Left hindlimb (tissue), 1 donor: Measurements from ENCODE around the gene DPF3.
A peak's percentile ranks its signal among the peaks of the same experiment; 100 is the strongest.

Experiments used
- DNase-seq: peaks from one replicate; pipeline ENCODE4 v3.0.0-alpha.2; 2018

Gene DPF3

DNA sequence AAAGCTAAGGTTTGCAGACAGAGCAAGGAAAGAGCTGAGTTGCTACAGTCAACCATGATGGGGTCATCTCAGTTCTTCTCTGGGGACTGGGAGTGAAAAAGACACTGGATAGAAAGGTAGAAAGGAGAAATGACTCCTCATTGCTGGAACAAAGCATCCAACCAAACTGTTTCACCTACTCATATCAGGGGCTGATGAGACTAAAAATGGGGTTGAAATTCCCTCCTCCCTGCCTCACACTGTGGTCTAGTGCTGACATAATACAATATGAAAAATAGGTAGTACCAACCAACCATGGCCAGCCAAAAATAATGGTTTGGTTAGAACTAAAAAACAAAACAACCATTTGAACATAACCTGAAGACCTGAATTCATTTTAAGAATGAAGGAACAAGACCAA lies 220.7 kb downstream of the DPF3 start:
- DNase-seq, result no peak

DNA sequence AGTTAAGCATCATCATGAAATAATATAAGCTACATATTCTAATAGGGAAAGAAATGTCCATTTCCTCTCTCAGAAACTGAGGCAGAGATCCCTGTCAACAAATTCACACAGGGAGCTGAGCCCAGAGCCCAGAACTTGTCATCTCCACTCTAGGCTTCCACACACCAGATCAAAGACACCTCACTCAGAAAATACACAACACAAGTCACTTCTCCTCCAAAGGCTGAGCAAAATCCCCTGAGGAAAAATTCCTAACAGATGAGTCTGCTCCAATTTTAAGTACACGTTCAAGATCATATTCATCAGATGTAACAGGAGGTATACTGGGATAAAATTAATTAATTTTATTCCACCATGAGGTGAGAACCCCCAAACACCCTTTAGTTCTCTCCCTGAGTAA lies 227.3 kb downstream of the DPF3 start:
- no peak for DNase-seq

DNA sequence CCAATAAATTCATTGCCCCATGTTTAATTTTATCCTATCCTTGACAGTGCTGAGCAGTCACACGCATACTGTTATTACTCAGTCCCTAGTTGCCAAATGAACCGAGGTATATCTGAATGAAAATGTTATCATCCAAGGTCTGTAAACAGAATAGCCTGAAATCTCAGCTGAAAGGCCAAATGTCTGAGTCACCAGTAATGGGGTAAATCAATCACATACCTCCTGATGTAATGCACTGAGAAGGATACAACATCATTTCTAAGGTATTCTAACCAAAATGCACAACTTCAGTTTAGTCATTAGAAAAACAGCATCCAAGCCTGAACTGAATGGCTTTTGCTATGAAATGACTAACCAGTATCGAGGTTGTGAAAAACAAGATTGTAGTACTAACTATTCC lies 228.6 kb downstream of the DPF3 start:
- no peak for DNase-seq

DNA sequence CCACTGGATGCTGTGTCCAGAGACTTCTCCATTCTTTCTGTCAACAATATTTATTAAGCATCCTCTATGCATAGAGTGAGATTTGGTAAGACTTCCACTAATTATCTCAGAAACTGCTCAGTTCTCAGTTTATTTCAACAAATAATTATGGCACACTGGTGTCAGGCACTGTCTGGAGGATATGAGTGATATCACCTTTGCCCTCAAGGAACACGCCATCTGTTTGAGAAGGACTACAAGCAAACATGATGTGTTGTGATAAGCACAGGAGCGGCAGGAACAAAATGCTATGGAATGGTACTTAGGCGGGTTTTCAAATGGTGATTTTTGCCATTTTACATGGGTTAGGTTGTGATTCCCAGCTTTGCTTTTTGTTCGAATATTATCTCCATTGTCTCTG lies 229.2 kb downstream of the DPF3 start:
- no peak for DNase-seq

DNA sequence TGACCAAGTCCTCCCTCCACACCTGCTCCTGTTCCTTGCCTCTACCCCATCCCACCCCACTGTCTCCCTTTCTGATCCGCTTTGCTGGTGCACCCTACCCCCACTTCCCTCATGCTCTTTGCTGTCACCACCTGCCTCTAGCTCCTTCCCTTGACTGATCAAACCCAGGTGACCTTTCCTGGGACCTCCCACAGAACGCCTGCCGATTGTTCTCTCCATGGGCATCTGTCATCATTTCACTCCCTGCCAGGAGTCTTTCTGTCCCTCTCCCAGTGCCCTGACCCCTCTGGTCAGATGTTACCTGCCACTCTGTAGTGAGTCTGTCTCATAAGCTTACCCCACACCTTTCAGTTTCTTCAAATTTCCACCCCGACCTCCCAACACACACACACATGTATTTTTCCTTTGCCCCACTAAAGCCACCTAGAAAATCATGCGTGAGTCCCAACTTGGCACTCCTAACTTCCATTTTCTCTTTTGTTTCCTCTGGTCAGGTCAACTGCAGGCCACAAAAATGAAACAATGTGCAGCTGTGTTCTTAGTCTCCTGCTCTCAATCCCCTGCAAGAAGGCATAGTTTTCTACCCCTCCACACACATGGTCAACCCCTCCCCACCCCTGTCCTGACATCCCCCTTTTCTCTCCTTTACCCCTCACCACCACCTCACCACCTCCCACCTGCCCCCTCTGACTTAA lies 229.8 kb downstream of the DPF3 start:
- DNase-seq, result no peak

DNA sequence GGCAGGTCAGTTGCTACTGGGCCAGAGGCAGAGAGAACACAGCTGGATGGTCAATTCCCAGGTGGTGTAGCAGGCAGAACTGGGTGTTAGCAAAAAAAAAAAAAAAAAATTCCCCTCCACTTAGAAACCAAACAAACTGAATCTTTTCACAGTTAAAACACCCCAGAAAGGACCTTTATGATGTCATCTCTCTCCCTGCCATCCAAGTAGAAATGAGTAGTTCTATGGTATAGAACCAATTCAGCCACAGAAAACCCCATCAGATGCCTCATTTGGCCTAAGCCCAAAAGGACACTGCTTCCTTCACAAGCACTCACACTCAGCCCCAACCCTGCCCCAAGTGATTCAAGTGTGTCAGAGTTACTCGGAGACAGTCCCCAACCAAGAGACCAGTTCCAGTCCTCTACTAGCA lies 230.8 kb downstream of the DPF3 start:
- DNase-seq, result no peak

DNA sequence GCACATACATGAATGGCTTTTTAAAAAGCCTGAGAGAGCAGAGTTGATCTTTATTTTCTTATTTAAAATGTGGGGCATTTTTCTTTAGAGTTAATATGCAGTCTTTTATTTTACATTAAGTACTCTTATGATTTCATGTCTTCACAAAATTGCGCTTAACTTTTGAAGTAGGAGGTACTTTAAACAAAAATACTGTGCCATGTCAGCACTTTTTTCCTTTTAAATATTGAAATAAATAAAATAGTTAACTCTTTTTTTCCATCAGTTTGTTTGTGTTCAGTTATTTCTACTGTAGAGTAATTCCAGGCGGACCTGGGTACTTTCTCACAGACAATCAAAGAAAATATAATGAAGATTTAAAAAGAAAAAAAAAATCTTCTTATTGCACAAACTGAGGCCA lies 231.7 kb downstream of the DPF3 start:
- DNase-seq, result no peak

DNA sequence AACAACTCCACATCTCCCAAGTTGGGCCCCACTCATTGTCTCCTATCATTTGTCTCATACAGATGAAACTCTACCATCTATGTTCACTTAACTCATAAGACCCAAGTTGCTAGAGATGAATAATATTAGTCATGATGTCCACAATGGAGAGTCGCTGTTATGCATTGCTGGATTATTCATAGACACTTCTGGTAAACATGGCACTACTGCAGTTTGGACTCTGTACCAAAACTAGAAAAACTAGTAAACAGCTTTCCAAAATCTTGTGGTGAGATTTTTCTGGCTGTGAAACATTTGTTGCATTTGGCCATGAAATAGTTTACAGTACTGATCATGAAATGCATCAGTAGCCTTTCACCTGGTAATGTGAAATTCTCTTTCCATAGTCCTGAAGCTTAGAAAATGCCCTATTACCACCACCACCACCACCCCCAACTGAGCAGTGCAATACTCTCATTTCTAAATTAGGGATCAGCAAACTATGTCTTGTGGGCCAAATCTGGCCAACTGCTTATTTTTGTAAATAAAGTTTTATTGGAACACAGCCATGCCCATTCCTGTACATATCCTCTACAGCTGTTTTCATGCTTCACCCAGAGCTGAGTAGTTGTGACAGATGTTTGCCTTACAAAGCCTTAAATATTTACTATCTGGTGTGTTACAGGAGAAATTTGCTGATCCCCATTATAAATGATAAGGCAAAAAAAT lies 236.5 kb downstream of the DPF3 start:
- DNase-seq, result no peak

DNA sequence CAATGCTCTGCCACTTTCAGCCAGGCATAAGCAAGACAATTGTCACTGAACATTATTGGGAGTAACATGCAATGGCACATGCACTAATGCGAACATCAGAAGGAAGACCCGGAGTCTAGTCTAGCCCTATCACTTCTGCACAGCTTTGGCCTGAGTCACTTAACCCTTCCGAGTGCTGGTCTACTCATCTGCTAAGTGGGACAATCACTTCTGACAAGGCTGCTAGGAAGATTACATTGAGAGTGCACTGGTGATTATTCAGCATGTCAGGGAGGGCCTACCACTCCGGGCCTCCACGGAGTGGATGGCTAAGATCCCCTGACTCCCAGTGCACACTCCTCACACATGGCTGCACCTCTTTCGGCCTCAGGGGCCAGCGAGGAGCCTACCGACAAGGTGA lies 240.9 kb downstream of the DPF3 start:
- no peak for DNase-seq

DNA sequence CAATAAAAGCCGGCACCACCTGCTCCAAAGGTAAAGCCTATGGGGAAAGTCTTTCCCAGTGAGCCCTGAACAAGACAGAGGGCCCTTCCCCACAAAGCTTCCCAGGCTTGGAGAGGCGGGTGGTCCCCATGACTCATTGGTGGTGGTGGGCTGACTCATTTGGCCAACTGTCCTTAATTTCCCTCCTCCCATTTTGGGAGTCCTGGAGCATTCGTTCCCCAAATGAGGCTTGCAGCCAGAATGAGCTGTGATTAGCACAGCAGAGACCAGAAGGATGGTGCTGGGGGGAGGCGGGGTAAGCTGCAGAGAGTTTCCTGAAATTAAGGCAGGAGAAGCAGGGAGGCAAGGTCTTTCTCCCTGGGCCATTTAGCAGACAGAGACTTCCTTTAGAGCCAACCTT lies 241.7 kb downstream of the DPF3 start:
- no peak for DNase-seq

DNA sequence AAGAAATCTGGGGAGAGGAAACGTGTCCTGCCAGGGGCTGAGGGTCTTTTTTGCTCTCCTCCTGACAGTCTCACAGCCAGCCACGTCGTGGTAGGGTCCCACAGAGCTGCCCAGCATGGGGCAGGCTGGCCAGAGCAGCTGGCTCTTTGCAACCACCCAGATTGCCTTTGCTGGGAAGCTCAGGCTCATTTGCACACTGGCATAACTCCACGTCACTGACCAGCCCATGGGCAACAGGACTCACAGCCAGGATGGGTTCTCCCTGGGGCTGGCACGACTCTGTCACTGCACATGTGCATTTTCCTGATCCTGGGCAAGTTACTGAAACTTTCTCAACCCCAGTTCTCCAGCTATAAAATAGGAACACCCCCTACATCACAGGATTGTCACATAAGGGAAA lies 242.2 kb downstream of the DPF3 start:
- no peak for DNase-seq

DNA sequence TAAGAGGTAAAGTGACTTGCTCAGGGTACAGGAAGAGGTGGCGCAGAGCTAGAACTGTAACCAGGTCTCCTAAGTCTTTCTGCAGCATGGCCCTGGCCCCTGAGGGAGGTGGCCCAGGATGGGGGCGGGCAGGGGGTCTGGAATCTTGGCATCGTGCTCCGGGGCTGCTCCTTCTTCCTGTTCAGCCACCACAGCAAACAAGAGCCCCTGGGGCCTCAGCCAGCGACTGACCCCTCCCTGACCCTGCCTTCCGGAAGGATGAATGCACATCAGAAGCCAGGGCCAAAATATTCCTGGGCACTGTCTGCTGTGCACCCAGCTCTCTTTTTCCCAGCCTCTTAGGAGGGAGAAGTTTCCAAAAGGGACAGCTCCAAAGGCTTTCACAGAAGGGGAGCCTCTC lies 242.8 kb downstream of the DPF3 start:
- DNase-seq, result peak; percentile 45

DNA sequence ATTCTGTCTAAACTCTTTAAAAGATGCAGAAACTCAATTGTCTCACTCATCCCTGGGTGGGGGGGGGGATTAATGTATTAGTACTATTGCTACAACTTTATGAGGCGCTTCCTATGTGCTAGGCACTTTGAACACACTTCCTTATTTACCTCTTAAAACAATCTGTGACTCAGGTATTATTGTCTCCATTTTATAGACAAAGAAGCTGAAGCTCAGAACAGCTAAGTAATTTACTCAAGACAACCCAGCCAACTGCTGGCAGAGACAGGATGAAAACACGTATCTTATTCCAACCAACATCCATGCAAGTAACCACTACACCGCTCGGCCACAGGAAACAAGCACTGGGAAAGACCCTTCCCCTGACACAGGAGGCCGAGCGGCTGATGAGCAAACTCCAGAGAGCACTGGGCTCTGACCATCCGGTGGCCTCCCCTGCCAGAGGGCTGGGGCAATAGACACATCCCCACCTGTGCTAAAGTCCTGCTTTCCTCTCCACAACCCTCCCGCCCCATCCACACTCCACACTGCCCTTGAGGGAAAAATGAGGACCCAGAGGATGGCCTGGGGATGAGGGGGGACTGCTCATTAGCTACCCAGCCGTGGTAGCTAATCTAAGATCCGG lies 244.2 kb downstream of the DPF3 start:
- DNase-seq, result no peak

DNA sequence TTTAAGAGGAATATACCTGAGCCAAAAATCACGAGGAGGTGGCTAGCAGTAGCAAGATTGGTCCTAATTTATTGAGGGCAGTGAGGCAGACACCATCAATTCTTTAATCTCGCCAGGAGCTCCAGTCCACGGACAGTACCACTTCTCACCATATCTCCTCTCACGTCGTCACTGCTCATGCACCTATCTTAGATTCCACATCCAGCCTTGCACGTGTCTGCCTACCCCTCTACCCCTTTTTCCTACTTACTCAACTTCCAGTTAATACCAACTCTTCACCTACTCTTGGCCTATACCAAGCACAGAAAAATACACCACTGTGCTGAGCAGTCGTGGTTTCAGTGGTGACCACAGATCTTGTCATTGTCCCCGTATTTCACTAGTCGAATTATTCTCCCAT lies 246.1 kb downstream of the DPF3 start:
- no peak for DNase-seq

DNA sequence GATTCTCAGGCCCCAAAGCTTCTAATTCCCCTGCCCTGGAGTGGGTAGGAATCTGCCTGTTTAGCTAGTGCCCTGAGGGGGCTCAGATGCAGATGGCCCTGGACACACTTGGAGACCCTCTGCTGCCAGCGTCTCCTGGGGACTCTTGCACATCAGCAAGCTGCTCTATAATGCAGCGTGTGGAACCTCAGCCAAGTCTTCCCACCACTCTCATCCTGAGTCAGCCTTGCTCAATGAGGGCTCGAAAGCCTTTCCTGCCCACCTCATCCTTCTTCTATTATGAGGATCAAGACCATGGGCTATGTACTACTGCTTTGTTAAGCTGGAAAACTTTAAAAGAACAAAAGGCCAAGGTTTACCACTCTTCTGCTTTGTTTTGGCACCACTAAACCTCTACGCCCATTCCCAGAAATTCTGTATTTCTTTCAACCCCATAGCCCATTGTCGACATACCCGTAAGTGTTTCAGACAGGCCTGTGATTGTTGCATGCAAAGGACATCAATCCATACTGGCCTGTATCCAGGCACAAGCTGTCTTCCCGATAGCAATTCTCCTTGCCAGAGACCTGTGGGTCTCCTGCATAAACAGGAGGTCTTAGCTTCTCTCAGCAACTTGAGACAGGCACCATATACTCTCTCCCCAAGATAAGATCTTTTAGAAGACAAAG lies 246.9 kb downstream of the DPF3 start:
- DNase-seq, result no peak

DNA sequence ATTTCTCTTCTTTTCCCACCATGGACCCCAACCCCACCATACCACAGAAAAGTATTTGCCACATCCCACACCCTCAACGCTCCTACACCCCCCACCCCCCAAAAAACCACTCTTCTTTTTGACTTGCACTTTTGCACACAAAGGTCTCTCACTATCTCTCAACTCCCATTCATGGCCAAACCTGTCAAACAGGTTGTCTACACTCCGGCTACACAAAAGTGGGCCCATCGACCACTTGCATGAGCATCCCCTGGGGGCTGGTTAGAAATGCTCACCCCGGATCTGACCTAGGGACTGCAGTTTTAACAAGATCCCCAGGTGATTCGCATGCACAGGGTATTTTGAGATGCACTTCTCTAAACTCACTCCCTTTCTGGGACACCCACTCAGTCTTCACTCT lies 248.2 kb downstream of the DPF3 start:
- DNase-seq, result no peak

DNA sequence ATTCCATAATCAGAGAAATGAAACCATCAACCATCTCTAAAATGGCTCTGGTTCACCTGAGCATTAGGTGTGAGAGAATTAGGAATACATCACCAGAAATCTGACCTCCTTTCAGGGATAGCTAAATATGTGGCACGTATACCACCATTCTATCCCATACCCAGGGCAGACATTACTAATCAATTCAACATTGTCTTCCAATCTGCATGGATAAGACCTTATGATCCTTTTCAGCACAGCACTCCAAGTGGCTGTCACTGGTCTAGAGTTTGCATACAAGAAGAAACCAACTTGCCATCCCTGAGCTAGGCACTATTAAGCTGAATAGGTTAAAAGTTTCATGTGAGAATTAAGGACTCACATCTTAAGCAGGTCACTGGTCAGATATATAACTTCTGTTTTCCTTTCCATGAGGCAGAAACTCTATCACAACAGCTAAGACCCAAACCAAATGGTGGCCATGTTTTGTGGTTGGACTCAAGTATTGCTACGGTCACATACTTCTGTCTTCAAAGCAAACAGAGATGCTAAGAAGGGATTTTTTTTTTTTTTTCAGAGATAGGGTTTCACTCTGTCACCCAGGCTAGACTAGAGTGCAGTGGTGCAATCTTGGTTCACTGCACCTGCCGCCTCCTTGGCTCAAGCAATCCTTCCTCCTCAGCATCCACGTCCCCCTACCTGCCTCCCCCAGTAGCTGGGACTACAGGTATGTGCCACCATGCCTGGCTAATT lies 249.0 kb downstream of the DPF3 start:
- DNase-seq, result no peak

DNA sequence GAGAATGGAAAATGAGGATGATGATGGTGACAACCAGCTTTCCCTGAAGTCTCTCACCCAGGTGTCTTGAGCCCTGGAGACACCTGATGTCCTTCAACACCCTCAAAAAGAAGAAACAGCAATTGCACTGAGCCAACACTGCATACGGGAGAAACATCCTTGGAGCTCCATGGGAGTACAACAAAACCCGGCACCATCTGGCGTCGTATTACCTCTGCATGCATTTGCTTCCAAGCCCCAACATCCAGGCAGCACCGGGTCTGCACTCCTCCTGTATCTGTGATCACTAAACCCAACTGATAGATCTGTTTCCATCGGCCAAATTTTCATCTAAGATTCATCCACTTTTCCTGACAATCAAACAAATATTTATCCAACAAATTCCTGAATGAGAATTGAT lies 249.9 kb downstream of the DPF3 start:
- no peak for DNase-seq

DNA sequence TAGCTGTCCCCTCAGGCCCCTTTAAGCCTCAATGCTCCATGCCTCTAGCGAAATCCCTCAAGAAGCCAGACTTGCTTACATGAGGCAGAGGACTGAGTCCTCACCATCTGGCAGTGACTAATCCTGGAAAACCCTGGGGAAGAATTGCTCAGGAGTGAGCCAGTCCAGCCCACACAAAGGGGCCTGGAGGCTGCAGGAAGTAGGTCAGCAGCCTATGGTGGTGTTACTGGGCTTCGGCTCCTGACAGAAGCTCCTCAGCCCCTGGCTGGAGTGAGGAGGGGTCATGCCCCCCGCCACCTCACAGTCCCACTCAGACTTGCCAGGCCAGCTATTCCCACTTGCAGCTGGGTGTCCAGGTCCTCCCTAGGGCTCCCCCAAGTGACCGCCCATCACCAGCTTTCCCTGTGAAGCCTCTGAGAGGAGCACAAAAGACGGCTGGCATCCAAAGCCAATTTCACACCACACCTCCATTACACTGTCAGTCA lies 250.5 kb downstream of the DPF3 start:
- DNase-seq, result no peak

DNA sequence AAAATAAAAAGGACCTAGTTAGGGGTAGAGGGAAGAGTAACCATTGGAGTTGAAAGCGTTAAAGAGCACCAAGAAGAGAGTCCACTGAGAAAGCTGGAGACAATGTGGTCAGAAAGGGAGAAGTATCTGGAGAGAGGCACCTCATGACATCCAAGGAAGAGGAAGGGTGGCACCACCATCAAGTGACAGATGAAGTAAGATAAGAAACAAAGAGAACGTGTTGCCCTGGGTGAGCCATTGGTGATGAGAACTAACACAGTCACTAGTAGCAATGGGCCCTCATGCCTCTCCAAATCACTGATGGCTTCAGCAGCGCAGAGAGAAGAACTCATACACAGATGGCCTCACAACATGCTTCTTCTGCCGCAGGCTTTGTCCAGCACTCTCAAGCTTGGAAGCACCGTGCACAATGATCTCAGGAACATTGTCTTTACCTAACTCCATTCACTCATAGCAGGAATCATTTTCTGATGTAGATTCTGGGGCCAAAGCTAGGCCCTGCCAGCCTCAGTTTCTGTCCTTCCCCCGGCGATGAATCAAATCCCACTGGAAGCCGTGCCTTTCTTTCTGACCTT lies 252.9 kb downstream of the DPF3 start:
- DNase-seq, result no peak

DNA sequence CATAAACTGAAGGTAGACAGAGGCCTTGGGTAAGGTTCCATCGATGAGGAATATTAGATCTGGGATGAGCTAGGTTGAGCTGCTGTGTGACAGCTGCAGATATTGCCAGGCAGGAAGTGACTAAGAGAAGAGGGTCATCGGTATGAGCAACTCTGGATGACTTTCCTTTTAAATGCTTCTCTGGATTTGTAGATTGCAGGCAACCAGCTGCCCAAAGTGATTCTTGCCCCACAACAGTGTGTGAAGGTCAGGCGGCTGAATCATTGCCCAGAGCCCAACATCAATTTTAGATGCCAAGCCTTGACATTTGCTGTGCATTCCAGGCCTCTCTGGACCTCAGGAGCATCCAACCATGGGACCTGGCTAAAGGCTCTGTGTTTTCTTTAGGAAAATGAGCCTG lies 255.9 kb downstream of the DPF3 start:
- DNase-seq, result no peak

DNA sequence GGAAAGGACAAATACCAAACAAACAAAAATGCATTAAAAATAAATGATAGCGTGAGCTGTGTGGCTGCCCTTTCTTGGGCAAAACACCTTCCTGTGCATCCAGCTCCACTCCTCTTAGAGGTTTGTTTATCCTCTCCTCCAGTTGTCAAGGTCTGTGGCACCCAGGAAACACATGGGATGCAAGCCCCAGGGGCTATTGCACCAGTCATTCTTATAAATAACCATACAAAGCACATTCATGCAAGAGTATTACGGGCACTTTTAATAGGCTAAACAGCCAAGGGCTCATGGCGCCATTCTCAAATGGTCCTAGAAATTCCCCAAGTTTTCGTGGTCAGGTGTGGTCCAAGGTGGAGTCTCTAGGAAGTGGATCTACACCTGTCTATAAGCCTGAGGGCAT lies 257.0 kb downstream of the DPF3 start:
- DNase-seq, result no peak

DNA sequence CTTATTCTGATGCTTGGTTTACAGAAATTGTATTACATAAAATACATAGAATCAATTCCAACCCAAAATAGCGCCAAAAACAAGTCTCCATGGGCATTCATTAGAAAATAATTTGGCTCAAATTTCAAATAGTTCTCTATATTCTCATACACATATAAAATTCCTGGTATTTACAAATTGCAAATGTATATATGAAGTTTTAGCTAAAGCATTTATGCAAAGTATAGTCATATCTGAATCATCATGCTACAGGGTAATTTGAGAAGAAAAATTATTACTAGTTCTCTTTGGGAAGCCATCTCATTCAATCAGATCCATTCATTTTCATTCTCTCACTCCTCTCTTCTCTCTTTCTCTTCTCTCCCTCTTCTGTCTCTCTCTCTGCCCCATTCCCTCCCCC lies 257.8 kb downstream of the DPF3 start:
- DNase-seq, result no peak
